Activated T-helper 2 cell treated with anti-CD3 and anti-CD28 coated beads, Interferon-gamma antibody, Interleukin-2, Interleukin-4, amounts not matched to agents 10 μg/mL and 5 μg/mL and 100 μg/mL, durations not matched to agents 14 hours and 24 hours and 36 hours (primary cell): ENCODE results near the gene ASGR1. TPM values are rescaled to one million over a fixed set of nuclear protein-coding genes. Genes with fewer than 3 reads are reported as not detected.
"Not testable (repeated sequence)": the region's sequence is repeated elsewhere in the genome, so short reads cannot be mapped to it uniquely, and the experiment has no call there.

Experiments used
- DNase-seq: peaks from one replicate; pipeline ENCODE4 v3.0.0; 2021; ENCODE audit warnings: low spot score
- H3K27ac Mint-ChIP-seq: one replicate; pipeline ENCODE4 v1.8.0; 2021; ENCODE audit warnings: mixed read lengths
- H3K27me3 Mint-ChIP-seq: one replicate; pipeline ENCODE4 v1.8.0; 2021; ENCODE audit warnings: low read depth, mixed read lengths
- H3K36me3 Mint-ChIP-seq: one replicate; pipeline ENCODE4 v1.8.0; 2021; ENCODE audit warnings: low read depth, mixed read lengths
- H3K4me1 Mint-ChIP-seq: one replicate; pipeline ENCODE4 v1.8.0; 2021; ENCODE audit warnings: low read depth, mixed read lengths
- H3K4me3 Mint-ChIP-seq: one replicate; pipeline ENCODE4 v1.8.0; 2021; ENCODE audit warnings: low read depth, mild to moderate bottlenecking, moderate library complexity, mixed read lengths
- H3K9me3 Mint-ChIP-seq: one replicate; pipeline ENCODE4 v1.8.0; 2021; ENCODE audit warnings: mixed read lengths
- intact Hi-C: fragments of 100-400 bp; cut with micrococcal nuclease; formaldehyde crosslinking; loops from one replicate; pipeline ENCODE4 v1.15.1; 2023
- total RNA-seq: library from RNA; stranded (reverse); gene quantifications from 2 replicates; pipeline ENCODE4 v1.2.3, GENCODE V29; 2022

The ASGR1 gene
- total RNA-seq, 1 donor from 2014 or later = 1.7 TPM

DNA sequence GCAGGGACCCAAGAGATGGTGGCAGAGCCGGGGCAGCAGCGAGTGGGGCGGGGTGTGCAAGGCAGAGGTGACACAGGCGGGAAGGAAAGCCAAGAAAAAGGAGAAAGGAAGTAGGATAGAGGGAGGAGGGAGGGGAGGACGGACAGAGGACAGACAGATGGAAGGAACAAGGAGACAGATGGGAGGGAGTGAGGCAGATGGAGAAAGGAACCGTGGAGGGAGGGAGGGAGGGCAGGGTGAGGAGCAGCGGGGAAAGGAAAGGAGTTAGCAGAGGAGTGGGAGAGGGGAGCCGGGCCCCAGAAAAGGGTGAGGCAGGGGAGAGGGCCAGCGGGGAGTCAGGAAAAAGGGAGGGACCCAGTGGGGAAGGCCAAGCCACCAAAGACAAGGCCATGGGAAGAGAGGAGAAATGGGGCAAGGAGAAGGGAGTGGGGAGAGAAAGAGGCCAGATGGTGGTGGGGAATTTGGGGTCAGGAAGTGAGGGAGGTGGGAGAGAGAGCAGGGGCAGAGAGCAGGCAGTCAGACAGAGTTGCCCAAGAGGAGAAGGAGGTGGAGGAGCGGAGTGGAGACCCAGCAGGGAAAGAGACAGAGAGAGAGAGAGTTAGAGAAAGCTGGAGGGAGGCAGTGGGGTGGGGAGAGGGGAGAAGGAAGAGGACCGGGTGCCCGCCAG is 13.2 kb upstream of the ASGR1 start:
- intact Hi-C loops = no loop called here
- H3K27ac Mint-ChIP-seq = no peak overlapping the region
- H3K4me3 Mint-ChIP-seq = no peak overlapping the region
- H3K36me3 Mint-ChIP-seq = no peaks in the 10 kb centered on the region
- no peaks in the 10 kb centered on the region for H3K27me3 Mint-ChIP-seq
- H3K9me3 Mint-ChIP-seq = no peaks in the 10 kb centered on the region
- H3K4me1 Mint-ChIP-seq = no peaks in the 10 kb centered on the region
- no peak for DNase-seq

GRCh38 chr17:7191571-7192270 is 12.6 kb upstream of the ASGR1 start:
- H3K36me3 Mint-ChIP-seq = no peaks in the 10 kb centered on the region
- no peak for DNase-seq
- H3K27ac Mint-ChIP-seq = no peak overlapping the region
- H3K4me1 Mint-ChIP-seq = no peaks in the 10 kb centered on the region
- H3K4me3 Mint-ChIP-seq = no peak overlapping the region
- no peaks in the 10 kb centered on the region for H3K9me3 Mint-ChIP-seq
- no peaks in the 10 kb centered on the region for H3K27me3 Mint-ChIP-seq
- intact Hi-C loops = no loop called here

DNA sequence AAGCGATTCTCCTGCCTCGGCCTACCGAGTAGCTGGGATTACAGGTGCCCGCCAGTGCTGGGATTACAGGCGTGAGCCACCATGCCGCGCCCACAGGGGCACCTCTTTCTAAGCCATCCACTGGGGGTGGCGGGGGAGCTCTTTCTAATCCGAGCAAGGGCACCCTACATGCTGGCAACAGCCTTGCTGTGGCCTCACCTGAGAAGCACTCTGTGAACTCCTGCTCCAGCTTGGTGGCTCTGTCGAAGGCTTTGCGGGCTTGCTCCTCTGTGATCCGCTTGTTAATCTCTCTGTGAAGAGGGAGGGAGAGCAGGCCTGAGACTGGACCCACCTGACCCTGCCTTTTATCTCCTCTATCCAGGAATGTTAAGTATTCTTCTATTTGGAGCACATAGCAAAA is 11.9 kb upstream of the ASGR1 start:
- Mint-ChIP-seq H3K36me3 (no peaks in the 10 kb centered on the region), H3K4me1 (no peaks in the 10 kb centered on the region), H3K27ac (no peak overlapping the region), H3K27me3 (no peaks in the 10 kb centered on the region), H3K9me3 (no peaks in the 10 kb centered on the region), H3K4me3 (no peak overlapping the region)
- no peak for DNase-seq
- intact Hi-C loops = no loop called here

- H3K4me3 Mint-ChIP-seq = no peak overlapping the region
- H3K27ac Mint-ChIP-seq = no peak overlapping the region
- H3K4me1 Mint-ChIP-seq = no peaks in the 10 kb centered on the region
- no peak for DNase-seq
- H3K27me3 Mint-ChIP-seq = no peaks in the 10 kb centered on the region
- intact Hi-C loops = no loop called here
- no peaks in the 10 kb centered on the region for H3K36me3 Mint-ChIP-seq
- no peaks in the 10 kb centered on the region for H3K9me3 Mint-ChIP-seq
Observed at GRCh38 chr17:7190276-7190917, 11.2 kb upstream of the ASGR1 start.

GRCh38 chr17:7186241-7186640 is 7.1 kb upstream of the ASGR1 start:
- H3K9me3 Mint-ChIP-seq = no peaks in the 10 kb centered on the region
- H3K27me3 Mint-ChIP-seq = no peaks in the 10 kb centered on the region
- H3K27ac Mint-ChIP-seq = no peak overlapping the region
- H3K4me3 Mint-ChIP-seq = no peak overlapping the region
- no peaks in the 10 kb centered on the region for H3K36me3 Mint-ChIP-seq
- no peak for DNase-seq
- no peaks in the 10 kb centered on the region for H3K4me1 Mint-ChIP-seq
- intact Hi-C loops = no loop called here

DNA sequence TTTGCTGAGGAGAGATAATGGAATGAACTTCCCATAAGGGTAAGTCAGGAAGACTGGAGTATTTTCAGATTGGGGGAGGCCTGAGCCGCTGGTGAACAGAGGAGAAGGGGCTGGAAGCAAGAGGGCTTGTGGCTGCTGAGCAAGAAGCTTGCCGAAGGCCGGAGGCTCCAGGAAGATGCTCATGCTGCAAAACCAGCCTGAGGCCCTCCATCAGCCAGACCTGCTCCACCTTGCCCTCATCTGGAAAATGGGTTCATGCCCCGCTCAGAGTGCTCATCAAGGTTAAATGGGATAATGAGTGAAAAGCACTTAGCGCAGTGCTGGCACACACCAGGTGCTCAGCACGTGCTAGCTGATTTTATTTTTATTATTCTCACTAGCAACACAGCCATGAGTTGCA is 5.5 kb upstream of the ASGR1 start:
- H3K27me3 Mint-ChIP-seq = no peaks in the 10 kb centered on the region
- no peak for DNase-seq
- H3K36me3 Mint-ChIP-seq = no peaks in the 10 kb centered on the region
- H3K9me3 Mint-ChIP-seq = no peaks in the 10 kb centered on the region
- intact Hi-C loops = no loop called here
- no peak overlapping the region for H3K27ac Mint-ChIP-seq
- no peak overlapping the region for H3K4me3 Mint-ChIP-seq
- H3K4me1 Mint-ChIP-seq = no peaks in the 10 kb centered on the region

DNA sequence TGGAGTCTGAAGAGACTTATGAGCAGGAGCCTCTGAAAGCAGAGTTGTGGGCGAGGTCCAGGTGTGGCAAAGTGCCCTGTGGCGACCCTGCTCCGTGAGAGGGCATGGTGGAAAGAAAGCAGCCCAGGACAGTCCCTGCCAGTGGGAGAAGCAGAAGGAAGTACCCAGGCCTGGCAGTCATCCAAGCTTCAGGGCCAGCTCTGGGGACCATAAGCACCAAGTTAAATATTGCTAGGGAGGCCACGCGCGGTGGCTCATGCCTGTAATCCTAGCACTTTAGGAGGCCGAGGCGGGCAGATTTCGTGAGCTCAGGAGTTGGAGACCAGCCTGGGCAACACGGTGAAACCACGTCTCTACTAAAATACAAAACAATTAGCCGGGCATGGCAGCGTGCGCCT is 4.9 kb upstream of the ASGR1 start:
- H3K4me3 Mint-ChIP-seq = no peak overlapping the region
- intact Hi-C loops = no loop called here

GRCh38 chr17:7183433-7184090 is 4.4 kb upstream of the ASGR1 start:
- no peak overlapping the region for H3K27ac Mint-ChIP-seq
- H3K27me3 Mint-ChIP-seq = no peaks in the 10 kb centered on the region
- no peak overlapping the region for H3K4me3 Mint-ChIP-seq
- no peaks in the 10 kb centered on the region for H3K4me1 Mint-ChIP-seq
- intact Hi-C loops = no loop called here
- DNase-seq = no peak
- no peaks in the 10 kb centered on the region for H3K9me3 Mint-ChIP-seq
- H3K36me3 Mint-ChIP-seq = no peaks in the 10 kb centered on the region

More for the DNA sequence above, 4.9 kb upstream of the ASGR1 start:
- Mint-ChIP-seq H3K36me3 (no peaks in the 10 kb centered on the region), H3K27ac (no peak overlapping the region), H3K27me3 (no peaks in the 10 kb centered on the region), H3K4me1 (no peaks in the 10 kb centered on the region), H3K9me3 (no peaks in the 10 kb centered on the region)
- DNase-seq = no peak

DNA sequence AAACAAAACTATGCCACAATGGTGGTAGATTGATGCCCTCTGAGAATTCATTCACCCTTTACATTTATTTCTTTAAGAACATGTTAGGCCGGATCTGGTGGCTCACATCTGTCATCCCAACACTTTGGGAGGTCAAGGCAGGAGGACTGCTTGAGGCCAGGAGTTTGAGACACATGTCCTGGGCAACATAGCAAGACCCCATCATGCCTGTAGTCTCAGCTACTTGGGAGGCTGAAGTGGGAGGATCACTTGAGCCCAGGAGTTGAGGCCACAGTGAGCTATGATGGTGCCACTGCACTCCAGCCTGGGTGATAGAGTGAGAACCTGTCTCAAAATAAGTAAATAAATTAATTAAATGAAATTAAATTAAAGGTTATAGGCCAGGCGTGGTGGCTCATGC is 2.9 kb upstream of the ASGR1 start:
- H3K4me3 Mint-ChIP-seq, H3K27me3 Mint-ChIP-seq, H3K36me3 Mint-ChIP-seq, H3K4me1 Mint-ChIP-seq, DNase-seq, H3K9me3 Mint-ChIP-seq, intact Hi-C loops, H3K27ac Mint-ChIP-seq: not testable (repeated sequence)

GRCh38 chr17:7178973-7179316 is 225 bp downstream of the ASGR1 start:
- intact Hi-C loops = no loop called here
- Mint-ChIP-seq H3K27ac (no peak overlapping the region), H3K4me1 (peaks cover 9% of the 10 kb centered on the region), H3K9me3 (no peaks in the 10 kb centered on the region), H3K36me3 (no peaks in the 10 kb centered on the region), H3K4me3 (no peak overlapping the region), H3K27me3 (peaks cover 7% of the 10 kb centered on the region)
- DNase-seq = no peak

DNA sequence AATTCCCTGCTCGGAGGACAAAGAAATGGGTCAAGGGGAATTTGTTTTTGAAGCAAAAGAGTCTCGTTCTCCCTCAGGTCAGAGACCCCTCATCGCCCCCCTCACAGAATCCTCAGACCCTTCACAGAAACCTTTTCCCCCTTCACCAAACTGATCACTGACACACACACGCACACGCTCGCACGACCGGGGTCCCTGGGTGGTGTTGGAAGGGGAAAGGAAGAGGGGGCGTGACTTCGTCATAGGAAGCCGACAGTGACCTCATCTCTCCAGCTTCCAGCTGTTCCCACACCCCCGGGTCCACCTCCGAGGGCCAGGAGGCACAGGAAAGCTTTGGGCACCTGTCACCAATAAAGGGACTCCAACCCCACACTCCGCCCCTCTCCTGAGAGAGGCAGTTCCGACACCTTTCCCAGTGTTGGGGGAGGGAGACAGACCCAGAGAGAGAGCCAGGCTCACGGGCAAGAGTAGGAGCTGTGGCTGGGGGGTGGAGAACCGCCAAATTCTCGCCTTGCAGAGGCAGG is 1.2 kb downstream of the ASGR1 start:
- H3K9me3 Mint-ChIP-seq = no peaks in the 10 kb centered on the region
- H3K4me3 Mint-ChIP-seq = peak overlapping the region; percentile 64
- H3K27ac Mint-ChIP-seq = no peak overlapping the region
- DNase-seq = no peak
- no peaks in the 10 kb centered on the region for H3K36me3 Mint-ChIP-seq
- peaks cover 7% of the 10 kb centered on the region for H3K27me3 Mint-ChIP-seq
- peaks cover 9% of the 10 kb centered on the region for H3K4me1 Mint-ChIP-seq
- intact Hi-C loops = loop anchor here (2.0 kb wide), 1 partner anchor 131 kb away; no protein-coding TSS in a partner anchor

DNA sequence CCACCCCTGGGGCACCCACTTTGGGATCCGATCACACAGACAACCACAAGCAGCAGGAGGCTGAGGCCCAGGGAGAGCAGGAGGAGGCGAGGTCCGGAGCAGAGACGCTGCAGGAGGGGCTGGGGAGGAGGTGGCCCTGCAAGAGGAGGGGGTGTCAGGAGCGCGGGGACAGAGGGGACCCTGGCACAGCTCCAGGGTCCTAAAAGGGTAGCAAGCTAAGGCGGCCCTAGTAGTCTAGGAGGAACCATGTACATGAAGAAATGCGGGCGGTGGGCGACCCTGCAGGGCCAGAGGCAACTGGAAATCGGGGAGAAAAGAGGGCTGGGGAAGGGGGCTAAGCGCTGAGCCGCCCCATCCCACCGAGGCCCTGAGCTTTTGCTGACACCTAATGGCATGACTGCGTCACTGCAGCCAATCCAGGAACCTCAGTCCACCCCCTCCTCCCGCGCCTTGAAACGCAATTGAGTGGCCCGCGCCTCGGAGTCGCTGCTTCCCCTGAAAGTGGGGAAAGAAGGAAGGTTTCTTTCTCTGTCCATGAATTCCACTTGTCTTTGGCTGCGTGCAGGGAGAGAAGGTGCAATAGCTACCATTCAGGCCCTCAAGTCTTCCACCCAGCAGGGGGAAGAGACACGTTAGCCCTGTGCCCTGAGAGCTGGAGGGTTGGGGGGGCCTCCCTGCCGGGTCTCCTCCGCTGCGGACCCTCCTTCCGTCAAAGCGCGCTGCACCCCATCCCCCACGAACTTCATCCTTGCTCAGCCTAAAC is 1.8 kb downstream of the ASGR1 start:
- Mint-ChIP-seq H3K27me3 (peaks cover 11% of the 10 kb centered on the region), H3K4me1 (peaks cover 9% of the 10 kb centered on the region), H3K9me3 (no peaks in the 10 kb centered on the region), H3K27ac (no peak overlapping the region), H3K36me3 (no peaks in the 10 kb centered on the region), H3K4me3 (peak overlapping the region; percentile 64)
- DNase-seq = peak; percentile 54
- intact Hi-C loops = loop anchor here (2.0 kb wide), 1 partner anchor 131 kb away; no protein-coding TSS in a partner anchor
